Measurements from ENCODE around the gene SH3RF3.

SH3RF3 gene

DNA sequence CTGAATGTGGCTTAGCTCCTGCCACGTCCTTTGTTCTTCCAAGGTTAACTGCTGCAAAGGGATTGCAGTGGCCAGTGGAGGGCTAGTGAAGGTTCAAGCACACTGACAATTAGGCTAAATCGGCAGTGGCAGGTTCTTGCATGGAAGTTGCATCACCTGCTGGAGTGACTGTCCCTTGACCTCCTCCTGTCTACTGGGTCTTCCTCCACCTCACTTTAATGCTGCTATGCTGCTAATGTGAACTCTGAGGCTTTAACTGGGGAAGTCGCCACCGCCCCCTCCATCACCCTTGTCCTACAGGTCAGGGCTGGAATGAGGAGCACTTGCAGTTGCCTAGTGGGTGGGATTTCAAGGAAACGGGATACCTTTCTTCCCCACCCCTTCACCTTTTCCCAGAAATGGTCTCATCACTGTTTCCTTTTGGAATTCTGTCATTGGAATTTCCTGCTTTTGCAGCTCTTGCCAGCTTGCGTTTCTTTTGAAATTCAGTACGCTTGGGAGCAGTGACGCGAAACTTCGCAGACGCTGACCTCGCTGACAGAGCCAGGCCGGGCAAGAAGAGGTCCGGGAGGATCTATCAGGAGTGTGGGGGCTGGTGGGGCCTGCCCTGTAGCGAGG, 150.3 kb downstream of the SH3RF3 start:
- DNase-seq (ENCODE audit: low read depth), result peak; percentile 34
- no peak overlapping the region for H3K4me3 ChIP-seq (ENCODE audit: low read depth, low read length)
- TF ChIP-seq, protein P1, sequence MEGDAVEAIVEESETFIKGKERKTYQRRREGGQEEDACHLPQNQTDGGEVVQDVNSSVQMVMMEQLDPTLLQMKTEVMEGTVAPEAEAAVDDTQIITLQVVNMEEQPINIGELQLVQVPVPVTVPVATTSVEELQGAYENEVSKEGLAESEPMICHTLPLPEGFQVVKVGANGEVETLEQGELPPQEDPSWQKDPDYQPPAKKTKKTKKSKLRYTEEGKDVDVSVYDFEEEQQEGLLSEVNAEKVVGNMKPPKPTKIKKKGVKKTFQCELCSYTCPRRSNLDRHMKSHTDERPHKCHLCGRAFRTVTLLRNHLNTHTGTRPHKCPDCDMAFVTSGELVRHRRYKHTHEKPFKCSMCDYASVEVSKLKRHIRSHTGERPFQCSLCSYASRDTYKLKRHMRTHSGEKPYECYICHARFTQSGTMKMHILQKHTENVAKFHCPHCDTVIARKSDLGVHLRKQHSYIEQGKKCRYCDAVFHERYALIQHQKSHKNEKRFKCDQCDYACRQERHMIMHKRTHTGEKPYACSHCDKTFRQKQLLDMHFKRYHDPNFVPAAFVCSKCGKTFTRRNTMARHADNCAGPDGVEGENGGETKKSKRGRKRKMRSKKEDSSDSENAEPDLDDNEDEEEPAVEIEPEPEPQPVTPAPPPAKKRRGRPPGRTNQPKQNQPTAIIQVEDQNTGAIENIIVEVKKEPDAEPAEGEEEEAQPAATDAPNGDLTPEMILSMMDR (conservative IDR thresholded peaks at IDR 0.05; ENCODE audit: low read depth, low read length), result no peak

DNA sequence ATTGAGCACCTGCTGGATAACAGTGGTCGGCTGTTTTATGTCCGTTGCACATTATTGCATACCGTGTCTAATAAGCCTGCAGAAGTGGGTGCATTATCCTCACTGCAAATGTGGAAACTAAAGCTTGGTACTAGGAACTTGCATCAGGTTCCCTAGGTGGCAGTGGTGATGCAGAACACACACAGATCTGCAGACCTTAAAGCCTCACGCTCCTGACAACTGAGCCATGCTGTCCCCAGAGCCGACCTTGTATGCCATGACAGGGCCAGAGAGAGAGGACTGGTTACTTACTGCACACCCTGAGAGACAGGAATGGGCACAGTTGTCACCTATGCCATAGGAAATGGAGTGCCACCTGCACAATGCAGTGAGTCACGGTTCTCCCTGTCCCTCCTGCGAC, 151.8 kb downstream of the SH3RF3 start:
- H3K4me3 ChIP-seq (ENCODE audit: low read depth, low read length), result no peak overlapping the region
- no peak for DNase-seq (ENCODE audit: low read depth)
- TF ChIP-seq, protein P1 (conservative IDR thresholded peaks at IDR 0.05; ENCODE audit: low read depth, low read length), result peak; percentile 24

DNA sequence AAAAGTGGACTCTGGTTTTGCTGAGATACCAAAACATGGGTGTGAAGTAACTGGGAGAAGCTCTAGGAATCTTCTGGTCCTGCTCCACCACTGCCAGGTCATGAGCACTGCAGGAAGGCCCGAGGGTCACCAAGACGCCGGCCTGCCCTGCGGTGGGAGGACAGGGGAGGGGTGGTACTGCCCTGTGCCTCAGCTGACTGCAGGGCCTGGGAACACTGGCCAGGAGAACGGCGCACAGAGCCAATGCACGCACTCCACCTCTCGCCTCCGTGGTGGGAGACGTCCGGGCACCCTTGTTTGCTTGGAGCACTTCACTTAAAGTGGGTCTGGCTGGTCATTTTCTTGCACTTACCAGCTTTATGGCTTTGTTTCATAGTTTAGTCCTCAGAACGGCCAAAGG, 153.4 kb downstream of the SH3RF3 start:
- TF ChIP-seq, protein P1 (conservative IDR thresholded peaks at IDR 0.05; ENCODE audit: low read depth, low read length), result no peak
- no peak for DNase-seq (ENCODE audit: low read depth)
- no peak overlapping the region for H3K4me3 ChIP-seq (ENCODE audit: low read depth, low read length)

DNA sequence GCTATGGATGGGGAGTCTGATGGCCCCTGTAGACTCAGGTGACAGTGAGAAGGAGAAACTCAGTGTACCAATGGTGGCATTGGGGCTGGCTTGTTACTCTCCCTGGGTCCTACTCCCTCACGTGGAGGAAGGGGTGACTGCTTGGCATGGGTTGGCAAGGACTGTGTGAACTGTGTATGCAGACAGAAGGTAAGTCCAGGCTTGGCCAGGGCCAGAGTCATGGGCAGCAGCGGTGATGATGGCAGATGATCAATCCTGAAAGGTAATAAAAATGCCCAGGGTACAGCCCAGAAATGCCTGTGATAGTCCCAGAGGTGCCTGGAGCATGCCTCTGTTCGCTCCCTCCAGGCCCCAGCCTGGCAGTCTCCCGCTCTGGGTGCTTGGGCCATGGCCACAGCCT, 153.9 kb downstream of the SH3RF3 start:
- DNase-seq (ENCODE audit: low read depth), result no peak
- H3K4me3 ChIP-seq (ENCODE audit: low read depth, low read length), result no peak overlapping the region
- TF ChIP-seq, protein P1 (conservative IDR thresholded peaks at IDR 0.05; ENCODE audit: low read depth, low read length), result no peak

DNA sequence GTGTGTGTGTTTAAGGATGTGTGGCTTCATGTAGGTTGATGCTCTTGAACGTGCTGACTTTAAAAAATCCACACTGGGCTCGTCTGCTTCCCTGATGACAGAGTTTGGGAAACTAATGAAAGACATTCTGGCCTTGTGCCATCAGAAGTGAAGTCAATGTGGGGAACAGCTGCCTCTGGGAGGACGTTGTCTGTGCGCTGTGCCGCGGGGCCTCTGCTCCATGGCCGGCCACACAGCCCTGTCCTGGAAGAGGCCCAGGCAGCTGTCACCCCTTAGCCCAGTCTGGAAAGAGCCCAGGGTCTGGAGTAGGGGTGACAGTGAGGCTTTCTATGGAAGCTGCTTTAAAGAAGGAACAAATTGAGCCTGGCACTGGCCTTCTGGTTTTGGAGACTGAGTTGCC, 155.8 kb downstream of the SH3RF3 start:
- TF ChIP-seq, protein P1 (conservative IDR thresholded peaks at IDR 0.05; ENCODE audit: low read depth, low read length), result no peak
- peak; percentile 61 for DNase-seq (ENCODE audit: low read depth)

DNA sequence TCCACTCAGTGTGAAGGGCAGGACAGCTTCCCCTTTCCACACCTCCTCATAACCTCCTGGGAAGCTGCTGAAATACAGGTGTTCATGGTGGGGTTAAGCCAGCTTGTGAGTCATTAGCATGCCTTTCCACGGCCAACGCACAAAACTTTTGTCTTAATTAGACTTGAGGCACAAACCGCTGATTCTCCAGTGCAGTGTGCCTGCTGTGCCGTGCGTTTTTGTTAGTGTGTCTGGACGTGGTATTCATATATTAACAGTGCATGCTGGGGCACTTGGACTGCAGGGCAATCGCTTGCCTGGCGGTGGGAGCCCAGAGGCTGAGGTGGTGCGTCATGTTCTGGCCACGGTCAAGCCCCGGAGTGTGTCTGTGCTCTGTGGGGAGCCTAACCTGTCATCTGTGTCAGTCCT, 156.2 kb downstream of the SH3RF3 start:
- peak; percentile 57 for DNase-seq (ENCODE audit: low read depth)
- TF ChIP-seq, protein P1 (conservative IDR thresholded peaks at IDR 0.05; ENCODE audit: low read depth, low read length), result no peak
- no peak overlapping the region for H3K4me3 ChIP-seq (ENCODE audit: low read depth, low read length)

More for the DNA sequence above, 155.8 kb downstream of the SH3RF3 start:
- no peak overlapping the region for H3K4me3 ChIP-seq (ENCODE audit: low read depth, low read length)

DNA sequence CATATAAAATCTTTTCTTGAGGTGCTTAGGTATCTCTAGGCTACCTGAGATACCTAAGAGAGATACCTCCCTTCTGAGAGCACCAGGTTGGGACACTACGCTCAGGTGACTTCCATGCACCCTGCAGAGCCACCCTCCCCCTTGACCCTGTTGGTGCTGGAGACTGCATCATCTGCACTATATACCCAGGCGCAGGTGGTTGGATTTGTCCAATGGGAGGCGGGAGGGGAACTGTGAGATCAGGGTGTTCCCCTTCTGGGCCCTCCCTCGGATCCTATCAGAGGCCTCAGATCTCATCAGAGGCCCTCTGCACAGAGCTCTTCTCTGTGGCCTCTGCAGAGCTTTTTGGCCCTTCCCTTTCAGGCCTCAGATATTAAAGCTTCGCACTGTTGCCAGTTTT, 158.4 kb downstream of the SH3RF3 start:
- TF ChIP-seq, protein P1 (conservative IDR thresholded peaks at IDR 0.05; ENCODE audit: low read depth, low read length), result no peak
- no peak overlapping the region for H3K4me3 ChIP-seq (ENCODE audit: low read depth, low read length)
- DNase-seq (ENCODE audit: low read depth), result no peak
